Measurements from ENCODE around the gene P3R3URF. TPM values are rescaled to one million over a fixed set of nuclear protein-coding genes. Genes with fewer than 3 reads are reported as not detected.

The P3R3URF gene
- total and polyA plus RNA-seq, 9 of the 15 experiments (the other 6 are each of a cell fraction or from before 2014, with no cell fraction given) = not detected

DNA sequence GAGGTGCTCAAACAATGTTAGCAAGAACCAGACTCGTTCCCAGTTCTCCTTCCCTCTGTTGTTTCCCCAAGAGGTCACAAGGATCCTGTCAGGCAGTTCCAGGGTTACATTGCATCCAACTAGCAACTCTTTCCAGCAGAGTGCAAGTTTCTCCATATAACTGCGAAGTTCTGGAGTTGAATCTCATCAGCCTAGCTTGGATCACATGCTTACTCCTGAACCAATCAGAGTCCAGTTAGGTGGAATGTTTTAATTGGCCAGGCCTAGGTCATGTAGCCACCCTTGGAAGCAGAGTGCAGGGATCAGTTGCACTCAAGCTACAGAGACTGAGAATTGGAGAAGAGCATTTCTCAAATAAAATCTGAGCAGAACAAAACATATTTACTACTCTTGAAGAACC is 28.0 kb downstream of the P3R3URF start (continued):
- TF ChIP-seq, protein P1, sequence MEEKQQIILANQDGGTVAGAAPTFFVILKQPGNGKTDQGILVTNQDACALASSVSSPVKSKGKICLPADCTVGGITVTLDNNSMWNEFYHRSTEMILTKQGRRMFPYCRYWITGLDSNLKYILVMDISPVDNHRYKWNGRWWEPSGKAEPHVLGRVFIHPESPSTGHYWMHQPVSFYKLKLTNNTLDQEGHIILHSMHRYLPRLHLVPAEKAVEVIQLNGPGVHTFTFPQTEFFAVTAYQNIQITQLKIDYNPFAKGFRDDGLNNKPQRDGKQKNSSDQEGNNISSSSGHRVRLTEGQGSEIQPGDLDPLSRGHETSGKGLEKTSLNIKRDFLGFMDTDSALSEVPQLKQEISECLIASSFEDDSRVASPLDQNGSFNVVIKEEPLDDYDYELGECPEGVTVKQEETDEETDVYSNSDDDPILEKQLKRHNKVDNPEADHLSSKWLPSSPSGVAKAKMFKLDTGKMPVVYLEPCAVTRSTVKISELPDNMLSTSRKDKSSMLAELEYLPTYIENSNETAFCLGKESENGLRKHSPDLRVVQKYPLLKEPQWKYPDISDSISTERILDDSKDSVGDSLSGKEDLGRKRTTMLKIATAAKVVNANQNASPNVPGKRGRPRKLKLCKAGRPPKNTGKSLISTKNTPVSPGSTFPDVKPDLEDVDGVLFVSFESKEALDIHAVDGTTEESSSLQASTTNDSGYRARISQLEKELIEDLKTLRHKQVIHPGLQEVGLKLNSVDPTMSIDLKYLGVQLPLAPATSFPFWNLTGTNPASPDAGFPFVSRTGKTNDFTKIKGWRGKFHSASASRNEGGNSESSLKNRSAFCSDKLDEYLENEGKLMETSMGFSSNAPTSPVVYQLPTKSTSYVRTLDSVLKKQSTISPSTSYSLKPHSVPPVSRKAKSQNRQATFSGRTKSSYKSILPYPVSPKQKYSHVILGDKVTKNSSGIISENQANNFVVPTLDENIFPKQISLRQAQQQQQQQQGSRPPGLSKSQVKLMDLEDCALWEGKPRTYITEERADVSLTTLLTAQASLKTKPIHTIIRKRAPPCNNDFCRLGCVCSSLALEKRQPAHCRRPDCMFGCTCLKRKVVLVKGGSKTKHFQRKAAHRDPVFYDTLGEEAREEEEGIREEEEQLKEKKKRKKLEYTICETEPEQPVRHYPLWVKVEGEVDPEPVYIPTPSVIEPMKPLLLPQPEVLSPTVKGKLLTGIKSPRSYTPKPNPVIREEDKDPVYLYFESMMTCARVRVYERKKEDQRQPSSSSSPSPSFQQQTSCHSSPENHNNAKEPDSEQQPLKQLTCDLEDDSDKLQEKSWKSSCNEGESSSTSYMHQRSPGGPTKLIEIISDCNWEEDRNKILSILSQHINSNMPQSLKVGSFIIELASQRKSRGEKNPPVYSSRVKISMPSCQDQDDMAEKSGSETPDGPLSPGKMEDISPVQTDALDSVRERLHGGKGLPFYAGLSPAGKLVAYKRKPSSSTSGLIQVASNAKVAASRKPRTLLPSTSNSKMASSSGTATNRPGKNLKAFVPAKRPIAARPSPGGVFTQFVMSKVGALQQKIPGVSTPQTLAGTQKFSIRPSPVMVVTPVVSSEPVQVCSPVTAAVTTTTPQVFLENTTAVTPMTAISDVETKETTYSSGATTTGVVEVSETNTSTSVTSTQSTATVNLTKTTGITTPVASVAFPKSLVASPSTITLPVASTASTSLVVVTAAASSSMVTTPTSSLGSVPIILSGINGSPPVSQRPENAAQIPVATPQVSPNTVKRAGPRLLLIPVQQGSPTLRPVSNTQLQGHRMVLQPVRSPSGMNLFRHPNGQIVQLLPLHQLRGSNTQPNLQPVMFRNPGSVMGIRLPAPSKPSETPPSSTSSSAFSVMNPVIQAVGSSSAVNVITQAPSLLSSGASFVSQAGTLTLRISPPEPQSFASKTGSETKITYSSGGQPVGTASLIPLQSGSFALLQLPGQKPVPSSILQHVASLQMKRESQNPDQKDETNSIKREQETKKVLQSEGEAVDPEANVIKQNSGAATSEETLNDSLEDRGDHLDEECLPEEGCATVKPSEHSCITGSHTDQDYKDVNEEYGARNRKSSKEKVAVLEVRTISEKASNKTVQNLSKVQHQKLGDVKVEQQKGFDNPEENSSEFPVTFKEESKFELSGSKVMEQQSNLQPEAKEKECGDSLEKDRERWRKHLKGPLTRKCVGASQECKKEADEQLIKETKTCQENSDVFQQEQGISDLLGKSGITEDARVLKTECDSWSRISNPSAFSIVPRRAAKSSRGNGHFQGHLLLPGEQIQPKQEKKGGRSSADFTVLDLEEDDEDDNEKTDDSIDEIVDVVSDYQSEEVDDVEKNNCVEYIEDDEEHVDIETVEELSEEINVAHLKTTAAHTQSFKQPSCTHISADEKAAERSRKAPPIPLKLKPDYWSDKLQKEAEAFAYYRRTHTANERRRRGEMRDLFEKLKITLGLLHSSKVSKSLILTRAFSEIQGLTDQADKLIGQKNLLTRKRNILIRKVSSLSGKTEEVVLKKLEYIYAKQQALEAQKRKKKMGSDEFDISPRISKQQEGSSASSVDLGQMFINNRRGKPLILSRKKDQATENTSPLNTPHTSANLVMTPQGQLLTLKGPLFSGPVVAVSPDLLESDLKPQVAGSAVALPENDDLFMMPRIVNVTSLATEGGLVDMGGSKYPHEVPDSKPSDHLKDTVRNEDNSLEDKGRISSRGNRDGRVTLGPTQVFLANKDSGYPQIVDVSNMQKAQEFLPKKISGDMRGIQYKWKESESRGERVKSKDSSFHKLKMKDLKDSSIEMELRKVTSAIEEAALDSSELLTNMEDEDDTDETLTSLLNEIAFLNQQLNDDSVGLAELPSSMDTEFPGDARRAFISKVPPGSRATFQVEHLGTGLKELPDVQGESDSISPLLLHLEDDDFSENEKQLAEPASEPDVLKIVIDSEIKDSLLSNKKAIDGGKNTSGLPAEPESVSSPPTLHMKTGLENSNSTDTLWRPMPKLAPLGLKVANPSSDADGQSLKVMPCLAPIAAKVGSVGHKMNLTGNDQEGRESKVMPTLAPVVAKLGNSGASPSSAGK (IDR thresholded peaks at IDR 0.05) = peak; percentile 51; the same call in 1 of the 2 replicates
- TF ChIP-seq, protein P2, sequence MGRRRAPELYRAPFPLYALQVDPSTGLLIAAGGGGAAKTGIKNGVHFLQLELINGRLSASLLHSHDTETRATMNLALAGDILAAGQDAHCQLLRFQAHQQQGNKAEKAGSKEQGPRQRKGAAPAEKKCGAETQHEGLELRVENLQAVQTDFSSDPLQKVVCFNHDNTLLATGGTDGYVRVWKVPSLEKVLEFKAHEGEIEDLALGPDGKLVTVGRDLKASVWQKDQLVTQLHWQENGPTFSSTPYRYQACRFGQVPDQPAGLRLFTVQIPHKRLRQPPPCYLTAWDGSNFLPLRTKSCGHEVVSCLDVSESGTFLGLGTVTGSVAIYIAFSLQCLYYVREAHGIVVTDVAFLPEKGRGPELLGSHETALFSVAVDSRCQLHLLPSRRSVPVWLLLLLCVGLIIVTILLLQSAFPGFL (CRISPR knock-in tag; IDR thresholded peaks at IDR 0.05) = no peak
- TF ChIP-seq RAD51 (IDR thresholded peaks at IDR 0.05; ENCODE audit: borderline replicate concordance, low read depth) (peak; percentile 76), ZNF280B (CRISPR knock-in tag; IDR thresholded peaks at IDR 0.05) (no peak), FOS (IDR thresholded peaks at IDR 0.05; ENCODE audit: extremely low read depth, insufficient read length) (peak; percentile 47)
- TF ChIP-seq, protein P3, sequence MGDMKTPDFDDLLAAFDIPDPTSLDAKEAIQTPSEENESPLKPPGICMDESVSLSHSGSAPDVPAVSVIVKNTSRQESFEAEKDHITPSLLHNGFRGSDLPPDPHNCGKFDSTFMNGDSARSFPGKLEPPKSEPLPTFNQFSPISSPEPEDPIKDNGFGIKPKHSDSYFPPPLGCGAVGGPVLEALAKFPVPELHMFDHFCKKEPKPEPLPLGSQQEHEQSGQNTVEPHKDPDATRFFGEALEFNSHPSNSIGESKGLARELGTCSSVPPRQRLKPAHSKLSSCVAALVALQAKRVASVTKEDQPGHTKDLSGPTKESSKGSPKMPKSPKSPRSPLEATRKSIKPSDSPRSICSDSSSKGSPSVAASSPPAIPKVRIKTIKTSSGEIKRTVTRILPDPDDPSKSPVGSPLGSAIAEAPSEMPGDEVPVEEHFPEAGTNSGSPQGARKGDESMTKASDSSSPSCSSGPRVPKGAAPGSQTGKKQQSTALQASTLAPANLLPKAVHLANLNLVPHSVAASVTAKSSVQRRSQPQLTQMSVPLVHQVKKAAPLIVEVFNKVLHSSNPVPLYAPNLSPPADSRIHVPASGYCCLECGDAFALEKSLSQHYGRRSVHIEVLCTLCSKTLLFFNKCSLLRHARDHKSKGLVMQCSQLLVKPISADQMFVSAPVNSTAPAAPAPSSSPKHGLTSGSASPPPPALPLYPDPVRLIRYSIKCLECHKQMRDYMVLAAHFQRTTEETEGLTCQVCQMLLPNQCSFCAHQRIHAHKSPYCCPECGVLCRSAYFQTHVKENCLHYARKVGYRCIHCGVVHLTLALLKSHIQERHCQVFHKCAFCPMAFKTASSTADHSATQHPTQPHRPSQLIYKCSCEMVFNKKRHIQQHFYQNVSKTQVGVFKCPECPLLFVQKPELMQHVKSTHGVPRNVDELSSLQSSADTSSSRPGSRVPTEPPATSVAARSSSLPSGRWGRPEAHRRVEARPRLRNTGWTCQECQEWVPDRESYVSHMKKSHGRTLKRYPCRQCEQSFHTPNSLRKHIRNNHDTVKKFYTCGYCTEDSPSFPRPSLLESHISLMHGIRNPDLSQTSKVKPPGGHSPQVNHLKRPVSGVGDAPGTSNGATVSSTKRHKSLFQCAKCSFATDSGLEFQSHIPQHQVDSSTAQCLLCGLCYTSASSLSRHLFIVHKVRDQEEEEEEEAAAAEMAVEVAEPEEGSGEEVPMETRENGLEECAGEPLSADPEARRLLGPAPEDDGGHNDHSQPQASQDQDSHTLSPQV (IDR thresholded peaks at IDR 0.05) = 0 out of 2 replicates have a peak, but pooled peaks have one; percentile 43
